B cell (primary cell): ENCODE results near the gene TBC1D2. TPM values are rescaled to one million over a fixed set of nuclear protein-coding genes. Genes with fewer than 3 reads are reported as not detected.

Experiments
- ATAC-seq: fragments of 200-7000 bp; cut with Tn5 transposase; one replicate; pipeline ENCODE4 v1.10.0; 2021; ENCODE audit warnings: low read depth, mild to moderate bottlenecking, moderate number of reproducible peaks, moderate library complexity
- CTCF ChIA-PET: fragments of 350-600 bp; sonication (Branson Sonifier 250); formaldehyde crosslinking; loops from one replicate; lab custom pipeline; 2021; ENCODE audit warnings: antibody characterized with exemption, inconsistent platforms; lab: Charles Lee
- POLR2A ChIA-PET: fragments of 350-600 bp; sonication (Branson Sonifier 250); formaldehyde crosslinking; loops from one replicate; lab custom pipeline; 2021; ENCODE audit warnings: antibody characterized with exemption; lab: Charles Lee
- DNase-seq: peaks from one replicate; pipeline ENCODE4 v3.0.0; 2013
- H2AFZ ChIP-seq: 2 replicates; pipeline ENCODE4 v1.6.1; 2012; ENCODE audit warnings: mild to moderate bottlenecking, low read depth, low read length; ENCODE audit not compliant: insufficient read depth, poor library complexity, severe bottlenecking
- H3K27ac ChIP-seq, 2 donors: 1 replicate in 1 of 2; 2 replicates in 1 of 2; pipeline ENCODE4 v1.5.1; 2012 to 2013; ENCODE audit warnings: low read length in 2 of 2, mild to moderate bottlenecking in 2 of 2, moderate library complexity in 1 of 2
- H3K27me3 ChIP-seq, 4 experiments: fragments of 200-600 bp in 1 of 4; sonication (generic) in 1 of 4; replicated peaks in 1 of 4; 1 replicate in 2 of 4; 2 replicates in 2 of 4; pipeline versions ENCODE4 v1.6.1 to v1.7.0; 2013 to 2016; ENCODE audit warnings: low read length in 3 of 4, mild to moderate bottlenecking in 2 of 4, mixed read lengths in 1 of 4, moderate library complexity in 1 of 4; ENCODE audit not compliant: insufficient read depth in 4 of 4, control insufficient read depth in 3 of 4; ENCODE audit errors: control extremely low read depth in 1 of 4
- H3K36me3 ChIP-seq, 2 experiments: replicated peaks in 1 of 2; 1 replicate in 1 of 2; 2 replicates in 1 of 2; pipeline versions ENCODE4 v1.6.1 to v1.7.1; 2013; ENCODE audit warnings: low read length in 1 of 2; ENCODE audit not compliant: insufficient read depth in 2 of 2, control insufficient read depth in 1 of 2; ENCODE audit errors: control extremely low read depth in 1 of 2, extremely low read depth in 1 of 2
- H3K4me1 ChIP-seq, 2 donors: fragments of 200-600 bp in 1 of 2; sonication (generic) in 1 of 2; 1 replicate in 1 of 2; 2 replicates in 1 of 2; pipeline versions ENCODE4 v1.5.1 to v1.6.1; 2013 to 2017; ENCODE audit warnings: low read length in 2 of 2; ENCODE audit not compliant: control insufficient read depth in 2 of 2, insufficient read depth in 2 of 2
- H3K4me2 ChIP-seq: replicated peaks from 2 replicates; pipeline ENCODE3; 2012; ENCODE audit warnings: mild to moderate bottlenecking, low read depth, low read length; ENCODE audit not compliant: poor library complexity, severe bottlenecking
- H3K4me3 ChIP-seq, 5 experiments: fragments of 200-600 bp in 1 of 5; sonication (generic) in 1 of 5; 1 replicate in 3 of 5; 2 replicates in 2 of 5; pipeline versions ENCODE4 v1.5.1 to v1.7.0; 2011 to 2016; ENCODE audit warnings: low read length in 4 of 5, mild to moderate bottlenecking in 4 of 5, low read depth in 2 of 5, control low read depth in 1 of 5, moderate library complexity in 1 of 5; ENCODE audit not compliant: insufficient read depth in 1 of 5; ENCODE audit errors: control extremely low read depth in 1 of 5, extremely low read depth in 1 of 5
- H3K79me2 ChIP-seq: fragments of 200-600 bp; sonication (generic); one replicate; pipeline ENCODE4 v1.6.0; 2016; ENCODE audit warnings: low read length; ENCODE audit not compliant: control insufficient read depth, insufficient read depth
- H3K9ac ChIP-seq: fragments of 200-600 bp; sonication (generic); 2 replicates; pipeline ENCODE4 v1.6.1; 2017; ENCODE audit warnings: mild to moderate bottlenecking, low read length, moderate library complexity
- H3K9me3 ChIP-seq, 3 donors: one replicate each; pipeline versions ENCODE4 v1.6.1 to v1.7.1; 2013; ENCODE audit warnings: low read length in 2 of 3; ENCODE audit not compliant: control insufficient read depth in 2 of 3, insufficient read depth in 1 of 3; ENCODE audit errors: control extremely low read depth in 1 of 3
- H4K20me1 ChIP-seq: 2 replicates; pipeline ENCODE4 v1.6.0; 2012; ENCODE audit warnings: mild to moderate bottlenecking, low read length; ENCODE audit not compliant: insufficient read depth, control insufficient read depth, poor library complexity, severe bottlenecking
- H3K27ac Mint-ChIP-seq: one replicate; pipeline ENCODE4 v1.8.0; 2021; ENCODE audit warnings: mixed read lengths
- H3K27me3 Mint-ChIP-seq: one replicate; pipeline ENCODE4 v1.8.0; 2021; ENCODE audit warnings: mixed read lengths
- H3K4me1 Mint-ChIP-seq: one replicate; pipeline ENCODE4 v1.8.0; 2021; ENCODE audit warnings: mixed read lengths
- H3K4me3 Mint-ChIP-seq: one replicate; pipeline ENCODE4 v1.8.0; 2021; ENCODE audit warnings: mixed read lengths
- H3K9me3 Mint-ChIP-seq: one replicate; pipeline ENCODE4 v1.8.0; 2022; ENCODE audit warnings: mixed read lengths; ENCODE audit not compliant: insufficient read depth
- CTCF ChIP-seq: fragments of 200-600 bp; IDR thresholded peaks from one replicate; pipeline ENCODE4 v1.8.0; 2022; ENCODE audit warnings: antibody characterized with exemption, mild to moderate bottlenecking
- EZH2 ChIP-seq: IDR thresholded peaks from 2 replicates; pipeline ENCODE4 v1.6.1; 2012; ENCODE audit warnings: borderline replicate concordance, low read depth, mild to moderate bottlenecking, moderate library complexity, low read length; ENCODE audit not compliant: insufficient read depth, poor library complexity, severe bottlenecking
- WGBS: methylation state at CpG from one replicate; pipeline ENCODE4 v1.1.5; 2013; ENCODE audit warnings: missing lambda C conversion rate; ENCODE audit not compliant: insufficient coverage; 5-methylcytosine and 5-hydroxymethylcytosine counted together
- intact Hi-C: fragments of 100-400 bp; cut with micrococcal nuclease; formaldehyde crosslinking; loops from one replicate; pipeline ENCODE4 v1.10.0; 2022
- polyA plus RNA-seq: library from polyadenylated mRNA; depleted of rRNA; stranded (reverse); fragments of >200 nt; gene quantifications from 2 replicates; pipeline ENCODE4 v1.2.3, GENCODE V29; 2012
- total RNA-seq, 2 donors: library from RNA; stranded (reverse); fragments of 120-200 nt in 1 of 2; gene quantifications; 1 replicate in 1 of 2; 2 replicates in 1 of 2; pipeline versions ENCODE4 v1.2.3 to v1.2.4, GENCODE V29; 2013 to 2022

The TBC1D2 gene
- total and polyA plus RNA-seq, 2 donors (not counting 1 experiment from before 2014, with no cell fraction given), result 5.0 to 5.3 TPM

GRCh38 chr9:98260635-98261034 lies 5.2 kb upstream of the TBC1D2 start:
- Histone ChIP-seq H3K4me3 (no peak overlapping the region), H3K4me2 (no peak overlapping the region), H4K20me1 (no peaks in the 10 kb centered on the region), H3K9ac (no peak overlapping the region), H2AFZ (no peak overlapping the region), H3K36me3 (no peaks in the 10 kb centered on the region), H3K9me3 (no peaks in the 10 kb centered on the region), H3K4me1 (peaks cover 4 to 8% of the 10 kb centered on the region in 2 donors), H3K79me2 (no peaks in the 10 kb centered on the region), H3K27me3 (no peaks in the 10 kb centered on the region), H3K27ac (no peak overlapping the region)
- ATAC-seq (no peak), DNase-seq (no peak)
- Mint-ChIP-seq H3K4me1 (peaks cover 5% of the 10 kb centered on the region), H3K4me3 (no peak overlapping the region), H3K9me3 (no peaks in the 10 kb centered on the region), H3K27me3 (peaks cover 3% of the 10 kb centered on the region), H3K27ac (no peak overlapping the region)
- no peak for TF ChIP-seq CTCF
- no peak for TF ChIP-seq EZH2
- intact Hi-C loops, result loop anchor here (5.0 kb wide), 1 partner anchor 548 kb away; no protein-coding TSS in a partner anchor
- WGBS, result 100% methylated on average over 1 of the region's 5 CpGs
- ChIA-PET POLR2A (no interaction called here), CTCF (interaction anchor here (7.9 kb wide), 1 partner anchor 187 kb away, joined by 46 read pairs; no protein-coding TSS in a partner anchor)

- Histone ChIP-seq H3K4me2 (no peak overlapping the region), H4K20me1 (no peaks in the 10 kb centered on the region), H3K9ac (no peak overlapping the region), H2AFZ (no peak overlapping the region), H3K4me3 (no peak overlapping the region), H3K79me2 (peaks cover 5% of the 10 kb centered on the region), H3K9me3 (no peaks in the 10 kb centered on the region), H3K27ac (no peak overlapping the region), H3K36me3 (no peaks in the 10 kb centered on the region), H3K4me1 (peaks cover 7 to 14% of the 10 kb centered on the region in 2 donors), H3K27me3 (no peaks in the 10 kb centered on the region)
- no peaks in the 10 kb centered on the region for H3K9me3 Mint-ChIP-seq
- H3K27me3 Mint-ChIP-seq, result peaks cover 3% of the 10 kb centered on the region
- ChIA-PET CTCF (interaction anchor here (0.7 to 7.9 kb wide), 4 partner anchors 24 to 369 kb away, joined by 3 to 46 read pairs (median 6); no protein-coding TSS in a partner anchor), POLR2A (interaction anchor here (0.5 to 0.6 kb wide), 2 partner anchors 161 to 203 kb away, joined by 4 to 7 read pairs; partner anchors contain the start of gene NANS)
- H3K4me3 Mint-ChIP-seq, result no peak overlapping the region
- peaks cover 8% of the 10 kb centered on the region for H3K4me1 Mint-ChIP-seq
- ATAC-seq, result no peak
- WGBS, result no CpG with 5 or more reads among the region's 3 CpGs
- H3K27ac Mint-ChIP-seq, result no peak overlapping the region
- no peak for DNase-seq
- TF ChIP-seq CTCF (no peak), EZH2 (no peak)
- intact Hi-C loops, result loop anchor here (5.0 kb wide), 3 partner anchors 142 to 847 kb away; partner anchors contain the start of genes TDRD7 and TRIM14
Measured at GRCh38 chr9:98259791-98260190, 4.3 kb upstream of the TBC1D2 start.
